ENCODE data around the gene C20orf204. TPM values are rescaled to one million over a fixed set of nuclear protein-coding genes. Genes with fewer than 3 reads are reported as not detected.
A peak's percentile ranks its signal among the peaks of the same experiment; 100 is the strongest.

Gene C20orf204
- total and polyA plus RNA-seq, 2 of the 8 experiments (the other 6 are each of a cell fraction or from before 2014, with no cell fraction given), result 0.39 to 0.52 TPM

DNA sequence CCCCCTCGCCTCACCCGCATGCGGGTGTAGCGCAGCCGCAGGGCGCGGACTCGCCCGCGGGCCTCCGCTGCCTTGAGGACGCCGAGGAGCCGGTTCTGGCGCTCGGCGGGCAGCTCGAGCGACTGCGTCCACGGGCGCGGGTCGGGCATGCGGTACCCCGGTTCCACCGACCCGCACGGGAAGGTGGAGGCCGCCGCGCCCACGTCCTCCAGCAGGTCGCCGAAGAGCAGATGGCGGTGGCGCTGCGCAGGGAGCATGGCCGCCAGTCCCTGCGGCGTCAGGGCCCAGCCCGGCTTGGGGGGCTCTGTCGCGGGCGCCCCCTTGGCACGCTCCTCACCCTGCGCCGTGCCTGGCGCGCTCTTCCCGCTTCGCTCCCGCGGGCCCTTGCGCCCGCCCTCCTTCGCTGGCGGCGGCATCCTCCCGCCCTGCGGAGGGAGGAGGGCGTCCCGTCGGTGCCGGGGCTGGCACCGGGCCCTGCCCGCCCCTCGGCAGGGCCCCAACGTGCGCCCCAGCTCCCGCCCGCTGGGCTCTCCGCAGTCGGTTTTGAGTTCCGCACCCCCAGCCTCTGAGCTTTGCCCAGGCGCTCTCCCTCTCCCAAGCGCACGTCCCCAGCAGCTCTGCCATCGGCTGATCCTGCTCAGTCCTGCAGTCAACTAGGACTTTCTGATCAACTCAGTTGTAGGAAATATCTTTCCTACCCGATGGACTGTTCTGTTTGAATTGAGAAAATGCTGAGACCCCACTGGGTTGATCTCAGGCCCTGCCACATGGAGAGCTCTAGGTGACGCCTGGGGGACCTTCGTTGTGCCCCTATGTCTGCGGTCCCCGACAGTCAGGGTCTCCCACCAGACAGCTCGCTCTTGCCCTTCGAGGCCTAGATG lies 48.1 kb downstream of the C20orf204 start, which contains the start of gene LKAAEAR1:
TSS of gene LKAAEAR1 (minus strand) at position 595 of the 881 bp plus-strand sequence. CDS start at position 416, 179 bp downstream.
- Histone ChIP-seq H3K4me1 (replicated peaks in 1 of 4; ENCODE audit: control insufficient read depth in 3 of 4, insufficient read depth in 4 of 4, low read length in 3 of 4) (peaks cover 0 to 28% (median 14%) of the 10 kb centered on the region in 4 experiments; a peak in 6 of 7 replicates), H3K14ac (ENCODE audit: insufficient read length) (no peak within 1 kb of the TSS), H3K18ac (ENCODE audit: extremely low read depth, low read length) (peak within 1 kb of the TSS; percentile 32), H3K27ac (ENCODE audit: low read depth, low read length) (no peak within 1 kb of the TSS), H3K23me2 (ENCODE audit: low read depth, low read length) (peaks cover 21% of the 10 kb centered on the region; the same call in 1 of the 2 replicates), H2BK5ac (ENCODE audit: low read depth, low read length) (no peak within 1 kb of the TSS; the same call in 1 of the 2 replicates), H2BK15ac (ENCODE audit: low read length) (0 out of 2 replicates have a peak within 1 kb of the TSS, but pooled peaks have one; percentile 29), H3K9me3 (ENCODE audit: insufficient read depth in 2 of 2, low read depth in 1 of 2, low read length in 1 of 2) (no peaks in the 10 kb centered on the region), H4K5ac (ENCODE audit: insufficient read length, low read depth, low read length) (peak within 1 kb of the TSS; percentile 9), H3K27me3 (replicated peaks in 1 of 4; ENCODE audit: control insufficient read depth in 3 of 4, extremely low read depth in 1 of 4, insufficient read depth in 3 of 4, low read length in 3 of 4) (peaks cover 6 to 57% (median 42%) of the 10 kb centered on the region in 4 experiments), H2BK20ac (ENCODE audit: low read length) (no peak within 1 kb of the TSS), H3K4ac (replicated peaks; ENCODE audit: insufficient read length, low read depth, low read length) (no peak within 1 kb of the TSS), H2AK5ac (ENCODE audit: low read depth, low read length) (no peak within 1 kb of the TSS), H3K79me1 (ENCODE audit: low read depth, low read length) (no peaks in the 10 kb centered on the region), H3K4me3 (ENCODE audit: extremely low read depth in 1 of 4, insufficient read depth in 2 of 4, low read depth in 3 of 4, low read length in 4 of 4) (peak within 1 kb of the TSS; percentile 42 to 73 (median 52)), H4K20me1 (replicated peaks in 1 of 2; ENCODE audit: control insufficient read depth in 1 of 2, insufficient read depth in 2 of 2, low read length in 2 of 2) (peaks cover 0 to 1% of the 10 kb centered on the region in 2 experiments), H4K91ac (replicated peaks; ENCODE audit: insufficient read length, low read length) (no peak within 1 kb of the TSS), H2BK12ac (ENCODE audit: low read depth, low read length) (peak within 1 kb of the TSS; percentile 95; the same call in 1 of the 2 replicates), H3K9ac (replicated peaks in 1 of 4; ENCODE audit: extremely low read depth in 1 of 4, low read depth in 3 of 4, low read length in 3 of 4) (peak within 1 kb of the TSS in 1 of 4 experiments; percentile 22; a peak in 1 of 7 replicates), H2BK120ac (replicated peaks; ENCODE audit: low read depth, low read length) (no peak within 1 kb of the TSS), H3K36me3 (ENCODE audit: control insufficient read depth in 2 of 4, insufficient read depth in 4 of 4, low read length in 3 of 4) (no peaks in the 10 kb centered on the region), H2AFZ (ENCODE audit: low read length) (0 out of 2 replicates have a peak within 1 kb of the TSS, but pooled peaks have one; percentile 14), H3K23ac (ENCODE audit: insufficient read length) (no peak within 1 kb of the TSS), H4K8ac (ENCODE audit: extremely low read depth, insufficient read depth, low read length) (peak within 1 kb of the TSS; percentile 63; the same call in 1 of the 2 replicates), H3K4me2 (ENCODE audit: insufficient read depth in 1 of 2, low read depth in 2 of 2, low read length in 2 of 2) (peak within 1 kb of the TSS; percentile 88 to 98), H3K79me2 (ENCODE audit: control insufficient read depth in 1 of 2, insufficient read depth in 2 of 2, low read length in 2 of 2) (no peaks in the 10 kb centered on the region), H3K56ac (replicated peaks; ENCODE audit: insufficient read length, low read depth, low read length) (no peak within 1 kb of the TSS)
- ChIA-PET CTCF (ENCODE audit: partially characterized antibody) (interaction anchor here (0.7 to 13.0 kb wide), 20 partner anchors 9 to 321 kb away, joined by 3 to 144 read pairs (median 4); partner anchors contain the start of genes PRPF6, SOX18 and TCEA2), POLR2A (ENCODE audit: partially characterized antibody) (interaction anchor here (0.6 to 1.4 kb wide), 8 partner anchors 9 to 97 kb away, joined by 3 to 6 read pairs (median 3); partner anchors contain the start of gene TCEA2)
- no peak for FAIRE-seq
- WGBS, 2 experiments (ENCODE audit: extremely low coverage in 1 of 2, insufficient coverage in 1 of 2, insufficient read length in 1 of 2, insufficient replicate concordance in 2 of 2, low coverage in 1 of 2, low lambda C conversion rate in 2 of 2, missing lambda C conversion rate in 1 of 2), result 5% methylated on average over 38 of the region's 86 CpGs; no CpG with 5 or more reads in 1 of the 2 experiments
- DNase-seq (ENCODE audit: low read depth in 1 of 2, low spot score in 2 of 2), result no peak
- TF ChIP-seq HDAC2 (IDR thresholded peaks at IDR 0.05; ENCODE audit: borderline replicate concordance in 1 of 2, low read depth in 2 of 2, low read length in 2 of 2) (0 out of 4 replicates have a peak, but pooled peaks of 1 of the 2 experiments have one; percentile 21), JUN (IDR thresholded peaks at IDR 0.05; ENCODE audit: low read depth, low read length) (no peak), KDM1A (IDR thresholded peaks at IDR 0.05; ENCODE audit: borderline replicate concordance, low read length) (no peak), KDM4A (IDR thresholded peaks at IDR 0.05; ENCODE audit: low read depth, low read length, severe bottlenecking) (peak; percentile 93), SIN3A (conservative IDR thresholded peaks at IDR 0.05 in 1 of 2, IDR thresholded peaks at IDR 0.05 in 1 of 2; ENCODE audit: low read depth in 1 of 2, low read length in 2 of 2) (no peak), TAF1 (IDR thresholded peaks at IDR 0.05; ENCODE audit: low read depth, low read length) (0 out of 2 replicates have a peak, but pooled peaks have one; percentile 33), RBBP5 (IDR thresholded peaks at IDR 0.05; ENCODE audit: borderline replicate concordance, low read depth, low read length) (0 out of 2 replicates have a peak, but pooled peaks have one; percentile 28)
- TF ChIP-seq, protein P1, sequence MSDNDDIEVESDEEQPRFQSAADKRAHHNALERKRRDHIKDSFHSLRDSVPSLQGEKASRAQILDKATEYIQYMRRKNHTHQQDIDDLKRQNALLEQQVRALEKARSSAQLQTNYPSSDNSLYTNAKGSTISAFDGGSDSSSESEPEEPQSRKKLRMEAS (IDR thresholded peaks at IDR 0.05), result peak; percentile 40
